B cell (primary cell): ENCODE data around the gene AP3D1.

Source experiments
- EZH2 ChIP-seq: IDR thresholded peaks from 2 replicates; pipeline ENCODE4 v1.6.1; 2012; ENCODE audit warnings: borderline replicate concordance, low read depth, mild to moderate bottlenecking, moderate library complexity, low read length; ENCODE audit not compliant: insufficient read depth, poor library complexity, severe bottlenecking
- TF ChIP-seq, protein P1 (sequence below): fragments of 200-600 bp; IDR thresholded peaks from one replicate; pipeline ENCODE4 v1.8.0; 2022; ENCODE audit warnings: antibody characterized with exemption, mild to moderate bottlenecking

DNA sequence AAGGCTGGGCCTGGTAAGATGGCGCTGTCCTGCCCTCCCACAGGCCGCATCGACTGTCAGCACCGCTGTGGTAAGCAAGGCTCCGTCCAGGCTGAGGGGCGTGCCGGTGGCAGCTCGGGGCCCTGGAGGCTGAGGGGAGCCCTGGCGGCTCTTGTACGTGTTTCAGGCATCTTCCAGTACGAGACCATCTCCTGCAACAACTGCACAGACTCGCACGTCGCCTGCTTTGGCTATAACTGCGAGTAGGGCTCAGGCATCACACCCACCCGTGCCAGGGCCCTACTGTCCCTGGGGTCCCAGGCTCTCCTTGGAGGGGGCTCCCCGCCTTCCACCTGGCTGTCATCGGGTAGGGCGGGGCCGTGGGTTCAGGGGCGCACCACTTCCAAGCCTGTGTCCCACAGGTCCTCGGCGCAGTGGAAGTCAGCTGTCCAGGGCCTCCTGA, 53.5 kb downstream of the AP3D1 start:
- TF ChIP-seq EZH2, result no peak
- TF ChIP-seq, protein P1, sequence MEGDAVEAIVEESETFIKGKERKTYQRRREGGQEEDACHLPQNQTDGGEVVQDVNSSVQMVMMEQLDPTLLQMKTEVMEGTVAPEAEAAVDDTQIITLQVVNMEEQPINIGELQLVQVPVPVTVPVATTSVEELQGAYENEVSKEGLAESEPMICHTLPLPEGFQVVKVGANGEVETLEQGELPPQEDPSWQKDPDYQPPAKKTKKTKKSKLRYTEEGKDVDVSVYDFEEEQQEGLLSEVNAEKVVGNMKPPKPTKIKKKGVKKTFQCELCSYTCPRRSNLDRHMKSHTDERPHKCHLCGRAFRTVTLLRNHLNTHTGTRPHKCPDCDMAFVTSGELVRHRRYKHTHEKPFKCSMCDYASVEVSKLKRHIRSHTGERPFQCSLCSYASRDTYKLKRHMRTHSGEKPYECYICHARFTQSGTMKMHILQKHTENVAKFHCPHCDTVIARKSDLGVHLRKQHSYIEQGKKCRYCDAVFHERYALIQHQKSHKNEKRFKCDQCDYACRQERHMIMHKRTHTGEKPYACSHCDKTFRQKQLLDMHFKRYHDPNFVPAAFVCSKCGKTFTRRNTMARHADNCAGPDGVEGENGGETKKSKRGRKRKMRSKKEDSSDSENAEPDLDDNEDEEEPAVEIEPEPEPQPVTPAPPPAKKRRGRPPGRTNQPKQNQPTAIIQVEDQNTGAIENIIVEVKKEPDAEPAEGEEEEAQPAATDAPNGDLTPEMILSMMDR, result no peak
